OCI-LY7 (cell line): Measurements from ENCODE around the gene PCDH9. TPM values are rescaled to one million over a fixed set of nuclear protein-coding genes. Genes with fewer than 3 reads are reported as not detected.

ENCODE experiments used
- BruUV-seq: library from RNA; stranded (reverse); fragments of 400-500 nt; replicated peaks from 2 replicates; lab custom pipeline; 2021; lab: Mats Ljungman, UMichigan
- CTCF ChIA-PET: fragments of 300-600 bp; sonication (Branson Sonifier 250); formaldehyde crosslinking; loops from one replicate; lab custom pipeline; 2022; ENCODE audit warnings: antibody characterized with exemption; ENCODE audit not compliant: unreplicated experiment; lab: Charles Lee
- POLR2A ChIA-PET: fragments of 300-600 bp; sonication (Branson Sonifier 250); formaldehyde crosslinking; loops from one replicate; lab custom pipeline; 2022; ENCODE audit warnings: antibody characterized with exemption; lab: Charles Lee
- DNase-seq: peaks from one replicate; pipeline ENCODE4 v3.0.0-alpha.2; 2015; ENCODE audit warnings: low spot score
- H2AFZ ChIP-seq: fragments of 200-600 bp; sonication (generic), shearing (Covaris generic); 2 replicates; pipeline ENCODE4 v1.6.1; 2014; ENCODE audit warnings: mild to moderate bottlenecking, antibody characterized with exemption, low read length, moderate library complexity
- H3K27ac ChIP-seq: fragments of 200-600 bp; sonication (generic); 2 replicates; pipeline ENCODE4 v1.5.1; 2014; ENCODE audit warnings: mixed run types, low read depth, mild to moderate bottlenecking, moderate library complexity, low read length, inconsistent platforms; ENCODE audit not compliant: poor library complexity, severe bottlenecking
- H3K36me3 ChIP-seq: fragments of 200-600 bp; sonication (generic); 2 replicates; pipeline ENCODE4 v1.6.1; 2014; ENCODE audit warnings: mild to moderate bottlenecking, antibody characterized with exemption, low read length, moderate library complexity, mixed read lengths; ENCODE audit not compliant: insufficient read depth
- H3K4me1 ChIP-seq: fragments of 200-600 bp; sonication (generic); 2 replicates; pipeline ENCODE4 v1.5.1; 2014; ENCODE audit warnings: mild to moderate bottlenecking, low read length; ENCODE audit not compliant: insufficient read depth, poor library complexity, severe bottlenecking
- H3K4me2 ChIP-seq: fragments of 200-600 bp; sonication (generic); 2 replicates; pipeline ENCODE4 v1.6.1; 2014; ENCODE audit warnings: mild to moderate bottlenecking, low read length
- H3K4me3 ChIP-seq: fragments of 200-600 bp; sonication (generic); 2 replicates; pipeline ENCODE4 v1.5.1; 2014; ENCODE audit warnings: mild to moderate bottlenecking, low read depth, low read length; ENCODE audit not compliant: poor library complexity, severe bottlenecking
- H3K79me2 ChIP-seq: fragments of 200-600 bp; sonication (generic); 2 replicates; pipeline ENCODE4 v1.6.1; 2016; ENCODE audit warnings: low read depth, mild to moderate bottlenecking, low read length, moderate library complexity, mixed read lengths; ENCODE audit not compliant: insufficient read depth
- H3K9me2 ChIP-seq: fragments of 200-600 bp; sonication (generic); 2 replicates; pipeline ENCODE4 v1.6.1; 2016; ENCODE audit warnings: mild to moderate bottlenecking, low read length, mixed read lengths; ENCODE audit not compliant: insufficient read depth
- H3K9me3 ChIP-seq: fragments of 200-600 bp; sonication (generic); 2 replicates; pipeline ENCODE4 v1.6.1; 2014; ENCODE audit warnings: mild to moderate bottlenecking, mixed run types, low read length, mixed read lengths
- H4K20me1 ChIP-seq: fragments of 200-600 bp; sonication (generic); 2 replicates; pipeline ENCODE4 v1.6.1; 2014; ENCODE audit warnings: mild to moderate bottlenecking, antibody characterized with exemption, low read length, moderate library complexity, mixed read lengths; ENCODE audit not compliant: insufficient read depth
- EZH2phosphoT487 ChIP-seq: fragments of 200-600 bp; sonication (generic); IDR thresholded peaks from 2 replicates; pipeline ENCODE4 v1.6.1; 2018; ENCODE audit warnings: low read depth, borderline replicate concordance, mild to moderate bottlenecking, mixed run types, antibody characterized with exemption, low read length, moderate library complexity, mixed read lengths
- intact Hi-C: fragments of 100-400 bp; cut with micrococcal nuclease; formaldehyde crosslinking; loops from one replicate; pipeline ENCODE4 v1.10.0; 2022; ENCODE audit not compliant: unreplicated experiment
- total RNA-seq, 2 experiments: library from RNA; depleted of rRNA in 1 of 2; stranded (reverse); fragments of >200 nt in 1 of 2; shearing (Covaris generic) in 1 of 2; gene quantifications; 2 replicates each; pipeline ENCODE4 v1.2.3, GENCODE V29; 2014 to 2022
- TF ChIP-seq, protein P1 (sequence below): fragments of 200-600 bp; sonication (generic); conservative IDR thresholded peaks from 2 replicates; pipeline ENCODE4 v1.5.1; 2014; ENCODE audit warnings: mild to moderate bottlenecking, antibody characterized with exemption, low read length, moderate library complexity, mixed read lengths

The PCDH9 gene
- total RNA-seq, 2 experiments from 2014 or later = 20.1 to 26.0 TPM

DNA sequence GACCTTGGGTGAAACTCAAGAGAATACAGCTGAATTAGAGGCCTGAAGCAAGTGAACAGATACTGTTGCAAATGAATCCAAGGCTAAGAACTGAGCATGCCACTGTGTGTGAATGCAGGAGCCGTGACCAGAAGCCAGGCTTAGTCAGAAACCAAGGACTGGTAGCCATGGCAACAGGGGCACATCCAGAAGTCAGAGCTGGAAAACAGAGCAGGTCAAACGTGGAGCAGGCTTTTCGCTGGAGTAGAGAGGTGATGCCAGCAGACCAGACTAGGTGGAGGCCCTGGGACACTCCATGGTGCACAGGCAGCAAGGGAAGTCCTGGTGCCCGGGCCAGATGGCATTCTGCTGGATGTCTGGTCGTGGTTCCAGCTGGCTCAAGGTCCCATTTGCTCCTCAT lies 564.1 kb downstream of the PCDH9 start:
- intact Hi-C loops = no loop called here
- Histone ChIP-seq H2AFZ (peak overlapping the region; percentile 13; the same call in 1 of the 2 replicates), H3K4me3 (no peak overlapping the region), H3K79me2 (no peaks in the 10 kb centered on the region), H3K9me2 (no peaks in the 10 kb centered on the region), H3K27ac (no peak overlapping the region), H4K20me1 (no peaks in the 10 kb centered on the region), H3K4me2 (no peak overlapping the region), H3K4me1 (peaks cover 16% of the 10 kb centered on the region), H3K9me3 (peaks cover 22% of the 10 kb centered on the region; the same call in 1 of the 2 replicates), H3K36me3 (peaks cover 11% of the 10 kb centered on the region)
- CTCF ChIA-PET = no interaction called here
- TF ChIP-seq, protein P1, sequence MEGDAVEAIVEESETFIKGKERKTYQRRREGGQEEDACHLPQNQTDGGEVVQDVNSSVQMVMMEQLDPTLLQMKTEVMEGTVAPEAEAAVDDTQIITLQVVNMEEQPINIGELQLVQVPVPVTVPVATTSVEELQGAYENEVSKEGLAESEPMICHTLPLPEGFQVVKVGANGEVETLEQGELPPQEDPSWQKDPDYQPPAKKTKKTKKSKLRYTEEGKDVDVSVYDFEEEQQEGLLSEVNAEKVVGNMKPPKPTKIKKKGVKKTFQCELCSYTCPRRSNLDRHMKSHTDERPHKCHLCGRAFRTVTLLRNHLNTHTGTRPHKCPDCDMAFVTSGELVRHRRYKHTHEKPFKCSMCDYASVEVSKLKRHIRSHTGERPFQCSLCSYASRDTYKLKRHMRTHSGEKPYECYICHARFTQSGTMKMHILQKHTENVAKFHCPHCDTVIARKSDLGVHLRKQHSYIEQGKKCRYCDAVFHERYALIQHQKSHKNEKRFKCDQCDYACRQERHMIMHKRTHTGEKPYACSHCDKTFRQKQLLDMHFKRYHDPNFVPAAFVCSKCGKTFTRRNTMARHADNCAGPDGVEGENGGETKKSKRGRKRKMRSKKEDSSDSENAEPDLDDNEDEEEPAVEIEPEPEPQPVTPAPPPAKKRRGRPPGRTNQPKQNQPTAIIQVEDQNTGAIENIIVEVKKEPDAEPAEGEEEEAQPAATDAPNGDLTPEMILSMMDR = no peak
- TF ChIP-seq EZH2phosphoT487 = no peak
- no TSS peak for BruUV-seq
- POLR2A ChIA-PET = interaction anchor here (0.5 to 1.1 kb wide), 4 partner anchors 13 to 930 kb away, joined by 3 to 4 read pairs (median 4); no protein-coding TSS in a partner anchor
- DNase-seq = no peak

DNA sequence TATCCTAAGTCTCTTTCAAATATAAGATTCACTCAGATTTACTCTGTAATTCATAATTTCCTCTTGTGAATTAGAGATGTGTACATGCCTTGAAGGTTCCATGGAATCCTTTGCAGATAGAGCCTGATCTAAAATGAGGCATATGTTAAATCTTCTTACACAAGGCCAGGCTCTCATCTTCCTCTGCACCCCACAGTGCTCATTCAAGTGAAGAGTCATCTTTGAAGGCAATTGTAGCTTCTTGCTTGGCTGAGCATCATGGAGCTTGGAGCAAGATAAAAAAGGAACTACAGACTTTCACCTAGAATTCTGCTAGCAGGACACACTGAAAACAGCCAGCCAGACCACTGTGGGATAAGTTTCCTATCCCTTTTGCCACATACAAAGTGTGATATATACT lies 566.4 kb downstream of the PCDH9 start:
- H3K27ac ChIP-seq = no peak overlapping the region
- no TSS peak for BruUV-seq
- DNase-seq = no peak
- no peaks in the 10 kb centered on the region for H3K9me2 ChIP-seq
- POLR2A ChIA-PET = interaction anchor here (0.7 kb wide), 1 partner anchor 171 kb away, joined by 3 read pairs; no protein-coding TSS in a partner anchor
- peak overlapping the region; percentile 55 for H2AFZ ChIP-seq
- peaks cover 11% of the 10 kb centered on the region for H3K36me3 ChIP-seq
- no peaks in the 10 kb centered on the region for H3K79me2 ChIP-seq
- H3K4me2 ChIP-seq = no peak overlapping the region
- no peaks in the 10 kb centered on the region for H4K20me1 ChIP-seq
- intact Hi-C loops = no loop called here
- H3K9me3 ChIP-seq = peaks cover 15% of the 10 kb centered on the region; the same call in 1 of the 2 replicates
- H3K4me3 ChIP-seq = no peak overlapping the region
- TF ChIP-seq, protein P1 = no peak
- TF ChIP-seq EZH2phosphoT487 = no peak
- peaks cover 35% of the 10 kb centered on the region for H3K4me1 ChIP-seq
- CTCF ChIA-PET = no interaction called here

DNA sequence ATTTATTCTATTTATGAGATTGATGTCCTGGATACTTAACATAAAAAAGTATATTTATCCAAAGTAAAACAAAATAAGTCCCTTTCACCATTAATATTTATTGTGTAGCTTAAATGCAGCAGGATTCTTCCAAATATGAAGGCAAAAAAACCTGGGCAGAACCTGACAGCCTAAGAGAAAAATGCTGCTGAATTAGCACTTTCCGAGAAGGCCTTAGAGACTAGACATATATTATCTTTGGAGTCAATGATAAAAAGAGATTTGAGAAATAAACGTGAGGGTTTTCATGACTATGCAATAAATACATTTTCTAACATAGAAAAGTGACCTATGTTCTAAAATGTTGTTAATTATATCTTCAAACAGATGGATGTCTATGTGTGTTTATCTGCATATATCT lies 566.9 kb downstream of the PCDH9 start:
- H3K4me3 ChIP-seq = no peak overlapping the region
- CTCF ChIA-PET = no interaction called here
- no peak for DNase-seq
- no peak overlapping the region for H3K27ac ChIP-seq
- H3K9me2 ChIP-seq = no peaks in the 10 kb centered on the region
- BruUV-seq = no TSS peak
- no peak overlapping the region for H3K4me2 ChIP-seq
- no peaks in the 10 kb centered on the region for H4K20me1 ChIP-seq
- H3K9me3 ChIP-seq = peaks cover 15% of the 10 kb centered on the region; the same call in 1 of the 2 replicates
- H3K79me2 ChIP-seq = no peaks in the 10 kb centered on the region
- intact Hi-C loops = no loop called here
- peaks cover 12% of the 10 kb centered on the region for H3K36me3 ChIP-seq
- POLR2A ChIA-PET = interaction anchor here (0.6 kb wide), 1 partner anchor 445 kb away, joined by 3 read pairs; no protein-coding TSS in a partner anchor
- H3K4me1 ChIP-seq = peaks cover 40% of the 10 kb centered on the region
- H2AFZ ChIP-seq = peak overlapping the region; percentile 55; the same call in 1 of the 2 replicates
- TF ChIP-seq, protein P1 = no peak
- TF ChIP-seq EZH2phosphoT487 = no peak
